ENCODE results near the gene PRORP. TPM values are rescaled to one million over a fixed set of nuclear protein-coding genes. Genes with fewer than 3 reads are reported as not detected.

PRORP gene
- total and polyA plus RNA-seq, 2 of the 13 experiments (the other 11 are each of a cell fraction or from before 2014, with no cell fraction given): 48.9 to 88.7 TPM

GRCh38 chr14:35124127-35124526 lies 1.8 kb downstream of the PRORP start:
- Histone ChIP-seq H3K9me3 (ENCODE audit: low read length) (no peaks in the 10 kb centered on the region), H2AFZ (ENCODE audit: low read length) (no peak overlapping the region), H3K4me2 (ENCODE audit: low read depth, low read length) (peak overlapping the region; percentile 86), H3K9ac (ENCODE audit: insufficient read depth, low read depth, low read length) (no peak overlapping the region; the same call in 1 of the 2 replicates), H3K4me1 (ENCODE audit: insufficient read depth, low read length) (peaks cover 47% of the 10 kb centered on the region), H3K27ac (ENCODE audit: extremely low read length, insufficient read depth, low read length) (no peak overlapping the region), H3K79me2 (ENCODE audit: insufficient read depth, low read length) (peaks cover 43% of the 10 kb centered on the region), H3K4me3 (replicated peaks in 1 of 3; ENCODE audit: insufficient read depth in 1 of 3, low read depth in 2 of 3, low read length in 3 of 3) (peak overlapping the region in 2 of 3 experiments; percentile 86 to 97; a peak in 3 of 6 replicates), H4K20me1 (ENCODE audit: insufficient read depth, low read length) (no peaks in the 10 kb centered on the region), H3K36me3 (replicated peaks in 1 of 2; ENCODE audit: control insufficient read depth in 1 of 2, insufficient read depth in 2 of 2, low read length in 2 of 2) (no peaks in the 10 kb centered on the region; a peak in 3 of 5 replicates), H3K27me3 (ENCODE audit: control insufficient read depth in 1 of 2, insufficient read depth in 2 of 2, low read length in 2 of 2) (peaks cover 0 to 5% of the 10 kb centered on the region in 2 experiments; a peak in 2 of 5 replicates)
- FAIRE-seq (no peak), ATAC-seq (no peak), DNase-seq (ENCODE audit: low spot score) (no peak)
- WGBS (ENCODE audit: low lambda C conversion rate): 89% methylated on average over 1 of the region's 1 CpG
- intact Hi-C loops (cut with micrococcal nuclease; ENCODE audit: unreplicated experiment) (loop anchor here (10.0 kb wide), 2 partner anchors 449 to 681 kb away; partner anchors contain the start of gene RALGAPA1), in situ Hi-C loops (cut with HindIII; ENCODE audit: extremely low pct_ligation_motif_present, low pct_unique_long_range_greater_than_20kb) (loop anchor here (5.0 kb wide), 1 partner anchor 283 kb away; no protein-coding TSS in a partner anchor)
- POLR2A ChIA-PET: interaction anchor here (1.9 to 4.5 kb wide), 6 partner anchors 9 to 280 kb away, joined by 6 to 78 read pairs (median 45); partner anchors contain the start of genes FAM177A1, NFKBIA, PSMA6 and SRP54
- no TSS peak for BruUV-seq (replicated peaks)
- CTCF ChIA-PET (ENCODE audit: low intra/inter-chr PET ratio, low total read pairs): no interaction called here
- TF ChIP-seq CEBPB (IDR thresholded peaks at IDR 0.05; ENCODE audit: borderline replicate concordance, low read depth, low read length) (no peak), ARID3A (IDR thresholded peaks at IDR 0.05; ENCODE audit: low read depth, low read length) (no peak), PATZ1 (CRISPR knock-in tag; IDR thresholded peaks at IDR 0.05) (no peak), DBP (CRISPR knock-in tag; IDR thresholded peaks at IDR 0.05; ENCODE audit: not compliant biosample characterization) (peak; percentile 5), SP2 (CRISPR knock-in tag; IDR thresholded peaks at IDR 0.05) (no peak), ZNF557 (CRISPR knock-in tag; IDR thresholded peaks at IDR 0.05) (no peak), ZNF891 (CRISPR knock-in tag; IDR thresholded peaks at IDR 0.05) (no peak), ZNF121 (CRISPR knock-in tag; IDR thresholded peaks at IDR 0.05) (peak; percentile 90), ELF4 (CRISPR knock-in tag; IDR thresholded peaks at IDR 0.05; ENCODE audit: borderline replicate concordance) (0 out of 2 replicates have a peak, but pooled peaks have one; percentile 30), ZNF543 (CRISPR knock-in tag; IDR thresholded peaks at IDR 0.05) (no peak), TBP (CRISPR knock-in tag; IDR thresholded peaks at IDR 0.05) (no peak), NR2F6 (IDR thresholded peaks at IDR 0.05) (0 out of 2 replicates have a peak, but pooled peaks have one; percentile 7), NR2F6 (CRISPR knock-in tag; IDR thresholded peaks at IDR 0.05) (no peak), ZBTB26 (CRISPR knock-in tag; IDR thresholded peaks at IDR 0.05; ENCODE audit: borderline replicate concordance) (no peak), ZNF850 (CRISPR knock-in tag; conservative IDR thresholded peaks at IDR 0.05) (no peak), ZNF703 (CRISPR knock-in tag; IDR thresholded peaks at IDR 0.05; ENCODE audit: borderline replicate concordance) (no peak), POGZ (CRISPR knock-in tag; IDR thresholded peaks at IDR 0.05) (no peak), ZNF597 (CRISPR knock-in tag; IDR thresholded peaks at IDR 0.05) (no peak)

Data from HepG2 (cell line).